ENCODE results near the gene EHBP1L1.

The EHBP1L1 gene

DNA sequence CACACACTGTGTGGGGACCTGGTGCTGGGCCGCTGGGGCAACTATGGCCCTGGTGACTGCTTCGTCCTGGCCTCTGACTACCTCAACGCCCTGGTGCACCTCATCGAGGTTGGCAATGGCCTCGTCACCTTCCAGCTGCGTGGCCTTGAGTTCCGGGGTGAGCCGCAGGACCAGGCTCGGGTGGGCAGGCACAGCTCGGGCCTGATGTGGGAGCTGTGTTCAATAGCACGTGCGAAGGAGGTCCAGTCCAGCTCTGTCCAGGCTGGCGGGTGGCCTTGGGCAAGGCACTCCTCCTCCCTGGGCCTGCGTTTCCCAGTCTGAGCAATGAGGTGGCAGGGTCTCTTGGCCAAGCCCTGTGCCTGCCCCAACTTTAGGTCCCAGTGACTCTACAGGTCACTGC is 53.7 kb downstream of the EHBP1L1 start (continued):
- no peak for TF ChIP-seq ZNF645 (tag by site-specific recombination; IDR thresholded peaks at IDR 0.05)
- TF ChIP-seq ZNF658 (tag by site-specific recombination; IDR thresholded peaks at IDR 0.05), result no peak
- TF ChIP-seq, protein P1, sequence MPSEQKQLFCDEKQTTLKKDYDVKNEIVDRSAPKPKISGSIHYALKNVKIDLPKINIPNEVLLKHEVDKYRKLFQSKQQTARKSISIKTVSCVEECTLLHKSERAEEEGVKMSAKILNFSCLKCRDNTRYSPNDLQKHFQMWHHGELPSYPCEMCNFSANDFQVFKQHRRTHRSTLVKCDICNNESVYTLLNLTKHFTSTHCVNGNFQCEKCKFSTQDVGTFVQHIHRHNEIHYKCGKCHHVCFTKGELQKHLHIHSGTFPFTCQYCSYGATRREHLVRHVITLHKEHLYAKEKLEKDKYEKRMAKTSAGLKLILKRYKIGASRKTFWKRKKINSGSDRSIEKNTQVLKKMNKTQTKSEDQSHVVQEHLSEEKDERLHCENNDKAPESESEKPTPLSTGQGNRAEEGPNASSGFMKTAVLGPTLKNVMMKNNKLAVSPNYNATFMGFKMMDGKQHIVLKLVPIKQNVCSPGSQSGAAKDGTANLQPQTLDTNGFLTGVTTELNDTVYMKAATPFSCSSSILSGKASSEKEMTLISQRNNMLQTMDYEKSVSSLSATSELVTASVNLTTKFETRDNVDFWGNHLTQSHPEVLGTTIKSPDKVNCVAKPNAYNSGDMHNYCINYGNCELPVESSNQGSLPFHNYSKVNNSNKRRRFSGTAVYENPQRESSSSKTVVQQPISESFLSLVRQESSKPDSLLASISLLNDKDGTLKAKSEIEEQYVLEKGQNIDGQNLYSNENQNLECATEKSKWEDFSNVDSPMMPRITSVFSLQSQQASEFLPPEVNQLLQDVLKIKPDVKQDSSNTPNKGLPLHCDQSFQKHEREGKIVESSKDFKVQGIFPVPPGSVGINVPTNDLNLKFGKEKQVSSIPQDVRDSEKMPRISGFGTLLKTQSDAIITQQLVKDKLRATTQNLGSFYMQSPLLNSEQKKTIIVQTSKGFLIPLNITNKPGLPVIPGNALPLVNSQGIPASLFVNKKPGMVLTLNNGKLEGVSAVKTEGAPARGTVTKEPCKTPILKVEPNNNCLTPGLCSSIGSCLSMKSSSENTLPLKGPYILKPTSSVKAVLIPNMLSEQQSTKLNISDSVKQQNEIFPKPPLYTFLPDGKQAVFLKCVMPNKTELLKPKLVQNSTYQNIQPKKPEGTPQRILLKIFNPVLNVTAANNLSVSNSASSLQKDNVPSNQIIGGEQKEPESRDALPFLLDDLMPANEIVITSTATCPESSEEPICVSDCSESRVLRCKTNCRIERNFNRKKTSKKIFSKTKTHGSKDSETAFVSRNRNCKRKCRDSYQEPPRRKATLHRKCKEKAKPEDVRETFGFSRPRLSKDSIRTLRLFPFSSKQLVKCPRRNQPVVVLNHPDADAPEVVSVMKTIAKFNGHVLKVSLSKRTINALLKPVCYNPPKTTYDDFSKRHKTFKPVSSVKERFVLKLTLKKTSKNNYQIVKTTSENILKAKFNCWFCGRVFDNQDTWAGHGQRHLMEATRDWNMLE (tag by site-specific recombination; conservative IDR thresholded peaks at IDR 0.05; ENCODE audit: low read depth), result no peak

DNA sequence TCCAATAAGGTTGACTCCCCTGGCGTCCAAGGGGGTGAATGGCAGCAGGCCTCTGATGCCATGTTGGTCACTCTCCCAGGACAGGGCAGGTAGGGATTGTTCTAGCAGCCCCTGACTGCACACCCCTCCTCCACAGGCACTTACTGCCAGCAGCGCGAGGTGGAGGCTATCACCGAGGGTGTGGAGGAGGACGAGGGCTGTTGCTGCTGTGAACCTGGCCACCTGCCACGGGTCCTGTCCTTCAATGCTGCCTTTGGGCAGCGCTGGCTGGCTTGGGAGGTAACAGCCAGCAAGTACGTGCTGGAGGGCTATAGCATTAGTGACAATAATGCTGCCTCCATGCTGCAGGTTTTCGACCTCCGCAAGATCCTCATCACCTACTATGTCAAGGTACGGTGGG is 54.4 kb downstream of the EHBP1L1 start:
- CTCF ChIA-PET, result interaction anchor here (1.4 kb wide), 1 partner anchor 19 kb away, joined by 5 read pairs; no protein-coding TSS in a partner anchor
- no peak overlapping the region for H3K27ac ChIP-seq (ENCODE audit: extremely low read depth, low read depth, low read length)
- H3K4me1 ChIP-seq (ENCODE audit: control insufficient read depth, insufficient read depth, low read length), result no peaks in the 10 kb centered on the region
- peaks cover 0 to 90% of the 10 kb centered on the region in 2 experiments; a peak in 1 of 3 replicates for H3K36me3 ChIP-seq (ENCODE audit: control insufficient read depth in 2 of 2, insufficient read depth in 1 of 2, low read length in 2 of 2)
- no peak for TF ChIP-seq ZSCAN23 (tag by site-specific recombination; IDR thresholded peaks at IDR 0.05)
- TF ChIP-seq, protein P2, sequence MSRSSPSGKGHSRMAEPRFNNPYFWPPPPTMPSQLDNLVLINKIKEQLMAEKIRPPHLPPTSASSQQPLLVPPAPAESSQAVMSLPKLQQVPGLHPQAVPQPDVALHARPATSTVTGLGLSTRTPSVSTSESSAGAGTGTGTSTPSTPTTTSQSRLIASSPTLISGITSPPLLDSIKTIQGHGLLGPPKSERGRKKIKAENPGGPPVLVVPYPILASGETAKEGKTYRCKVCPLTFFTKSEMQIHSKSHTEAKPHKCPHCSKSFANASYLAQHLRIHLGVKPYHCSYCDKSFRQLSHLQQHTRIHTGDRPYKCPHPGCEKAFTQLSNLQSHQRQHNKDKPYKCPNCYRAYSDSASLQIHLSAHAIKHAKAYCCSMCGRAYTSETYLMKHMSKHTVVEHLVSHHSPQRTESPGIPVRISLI (tag by site-specific recombination; IDR thresholded peaks at IDR 0.05), result no peak
- TF ChIP-seq ZNF335 (tag by site-specific recombination; conservative IDR thresholded peaks at IDR 0.05), result no peak
- TF ChIP-seq ZNF416 (tag by site-specific recombination; IDR thresholded peaks at IDR 0.05), result no peak
- no peak for TF ChIP-seq HOXC10 (CRISPR knock-in tag; IDR thresholded peaks at IDR 0.05)
- TF ChIP-seq GLI4 (tag by site-specific recombination; IDR thresholded peaks at IDR 0.05), result no peak
- TF ChIP-seq WT1 (tag by site-specific recombination; IDR thresholded peaks at IDR 0.05), result no peak
- TF ChIP-seq, protein P3, sequence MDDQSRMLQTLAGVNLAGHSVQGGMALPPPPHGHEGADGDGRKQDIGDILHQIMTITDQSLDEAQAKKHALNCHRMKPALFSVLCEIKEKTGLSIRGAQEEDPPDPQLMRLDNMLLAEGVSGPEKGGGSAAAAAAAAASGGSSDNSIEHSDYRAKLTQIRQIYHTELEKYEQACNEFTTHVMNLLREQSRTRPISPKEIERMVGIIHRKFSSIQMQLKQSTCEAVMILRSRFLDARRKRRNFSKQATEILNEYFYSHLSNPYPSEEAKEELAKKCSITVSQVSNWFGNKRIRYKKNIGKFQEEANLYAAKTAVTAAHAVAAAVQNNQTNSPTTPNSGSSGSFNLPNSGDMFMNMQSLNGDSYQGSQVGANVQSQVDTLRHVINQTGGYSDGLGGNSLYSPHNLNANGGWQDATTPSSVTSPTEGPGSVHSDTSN (CRISPR knock-in tag; IDR thresholded peaks at IDR 0.05), result no peak
- TF ChIP-seq ZNF610 (tag by site-specific recombination; IDR thresholded peaks at IDR 0.05; ENCODE audit: borderline replicate concordance), result no peak
- TF ChIP-seq, protein P4, sequence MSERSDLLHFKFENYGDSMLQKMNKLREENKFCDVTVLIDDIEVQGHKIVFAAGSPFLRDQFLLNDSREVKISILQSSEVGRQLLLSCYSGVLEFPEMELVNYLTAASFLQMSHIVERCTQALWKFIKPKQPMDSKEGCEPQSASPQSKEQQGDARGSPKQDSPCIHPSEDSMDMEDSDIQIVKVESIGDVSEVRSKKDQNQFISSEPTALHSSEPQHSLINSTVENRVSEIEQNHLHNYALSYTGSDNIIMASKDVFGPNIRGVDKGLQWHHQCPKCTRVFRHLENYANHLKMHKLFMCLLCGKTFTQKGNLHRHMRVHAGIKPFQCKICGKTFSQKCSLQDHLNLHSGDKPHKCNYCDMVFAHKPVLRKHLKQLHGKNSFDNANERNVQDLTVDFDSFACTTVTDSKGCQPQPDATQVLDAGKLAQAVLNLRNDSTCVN (tag by site-specific recombination; optimal IDR thresholded peaks at IDR 0.05), result no peak
- no peak for TF ChIP-seq ZNF707 (tag by site-specific recombination; IDR thresholded peaks at IDR 0.05)
- TF ChIP-seq HOXD13 (CRISPR knock-in tag; IDR thresholded peaks at IDR 0.05; ENCODE audit: borderline replicate concordance), result no peak
- TF ChIP-seq ZNF37A (tag by site-specific recombination; IDR thresholded peaks at IDR 0.05), result no peak
- TF ChIP-seq ZNF561 (tag by site-specific recombination; IDR thresholded peaks at IDR 0.05; ENCODE audit: borderline replicate concordance), result no peak
- TF ChIP-seq ZNF629 (tag by site-specific recombination; IDR thresholded peaks at IDR 0.05), result no peak
- no peak for TF ChIP-seq ZNF292 (tag by site-specific recombination; IDR thresholded peaks at IDR 0.05; ENCODE audit: borderline replicate concordance, low read depth)
- no peak for TF ChIP-seq ZNF16 (tag by site-specific recombination; IDR thresholded peaks at IDR 0.05; ENCODE audit: low read depth)
- no peak overlapping the region for H3K4me3 ChIP-seq (ENCODE audit: low read depth, low read length)
- POLR2A ChIA-PET, result interaction anchor here (1.3 to 2.7 kb wide), 2 partner anchors 8 to 12 kb away, joined by 4 to 9 read pairs; partner anchors contain the start of gene SIPA1
- no peaks in the 10 kb centered on the region for H3K9me3 ChIP-seq (ENCODE audit: control insufficient read depth, insufficient read depth, low read depth, low read length)
